Measurements from ENCODE around the gene TYW1B.
"Not testable (repeated sequence)": the region's sequence is repeated elsewhere in the genome, so short reads cannot be mapped to it uniquely, and the experiment has no call there.

GRCh38 chr7:72668435-72668834 is 159.6 kb downstream of the TYW1B start:
- TF ChIP-seq CTCF, POLR2AphosphoS5 (IDR thresholded peaks at IDR 0.05): not testable (repeated sequence)

Data from breast epithelium (tissue), 3 donors.